ENCODE data around the gene CACUL1. TPM values are rescaled to one million over a fixed set of nuclear protein-coding genes. Genes with fewer than 3 reads are reported as not detected.

Gene CACUL1
- total and polyA plus RNA-seq, 2 experiments from 2014 or later, result 37.5 to 48.3 TPM

Other genes with a start within 250 kb of the CACUL1 start
- gene PRLHR, start 159.3 kb downstream of the CACUL1 start, total RNA-seq, result not detected in 2 replicates
- gene PRLHR, start 159.3 kb downstream of the CACUL1 start, polyA plus RNA-seq, result not detected in 2 replicates

All from hepatocyte (in vitro differentiated cells).